HEK293 (cell line): ENCODE data around the gene SDE2.

Experiments
- CTCF ChIA-PET: fragments of 350-600 bp; formaldehyde crosslinking; extraction: SDS; loops from one replicate; lab custom pipeline; 2021; ENCODE audit warnings: antibody characterized with exemption; lab: Yijun Ruan, JAX
- POLR2A ChIA-PET: fragments of 300-600 bp; formaldehyde crosslinking; extraction: SDS; loops from one replicate; lab custom pipeline; 2020; ENCODE audit warnings: antibody characterized with exemption, inconsistent platforms; lab: Yijun Ruan, JAX
- H3K27ac ChIP-seq: fragments of 200-500 bp; sonication (Bioruptor generic); 2 replicates; pipeline ENCODE4 v1.5.1; 2014; ENCODE audit warnings: low read depth, low read length, control low read depth, inconsistent platforms; ENCODE audit errors: extremely low read depth
- H3K36me3 ChIP-seq, 2 experiments: fragments of 200-500 bp in 1 of 2; sonication (Bioruptor generic) in 1 of 2; 1 replicate in 1 of 2; 2 replicates in 1 of 2; pipeline ENCODE4 v1.5.1; 2014 to 2017; ENCODE audit warnings: inconsistent platforms in 2 of 2, low read length in 2 of 2; ENCODE audit not compliant: control insufficient read depth in 2 of 2, insufficient read depth in 1 of 2
- H3K4me1 ChIP-seq: fragments of 200-500 bp; sonication (Bioruptor generic); 2 replicates; pipeline ENCODE4 v1.5.1; 2014; ENCODE audit warnings: mild to moderate bottlenecking, low read length, inconsistent platforms; ENCODE audit not compliant: control insufficient read depth, insufficient read depth
- H3K4me3 ChIP-seq: 2 replicates; pipeline ENCODE4 v1.5.1; 2011; ENCODE audit warnings: low read depth, mild to moderate bottlenecking, control low read depth, low read length, moderate library complexity
- H3K9me3 ChIP-seq: fragments of 200-500 bp; sonication (Bioruptor generic); 2 replicates; pipeline ENCODE4 v1.5.1; 2014; ENCODE audit warnings: low read depth, low read length, inconsistent platforms; ENCODE audit not compliant: control insufficient read depth, insufficient read depth
- FEZF1 ChIP-seq: fragments of 450-650 bp; formaldehyde crosslinking; IDR thresholded peaks from 2 replicates; pipeline ENCODE4 v1.5.1; 2016; ENCODE audit warnings: missing biosample characterization, missing genetic modification characterization
- GFI1B ChIP-seq: fragments of 450-650 bp; formaldehyde crosslinking; IDR thresholded peaks from 2 replicates; pipeline ENCODE4 v1.5.1; 2016; ENCODE audit warnings: missing biosample characterization, missing genetic modification characterization
- HOXD13 ChIP-seq: sonication (generic); formaldehyde crosslinking; IDR thresholded peaks from 2 replicates; pipeline ENCODE4 v1.8.0; 2022; ENCODE audit warnings: missing genetic modification reagents, borderline replicate concordance
- KLF1 ChIP-seq: fragments of 450-650 bp; formaldehyde crosslinking; IDR thresholded peaks from 2 replicates; pipeline ENCODE4 v1.5.1; 2016; ENCODE audit warnings: missing biosample characterization, missing genetic modification characterization
- KLF10 ChIP-seq: fragments of 450-650 bp; IDR thresholded peaks from 2 replicates; pipeline ENCODE4 v1.5.1; 2018; ENCODE audit warnings: missing biosample characterization, mild to moderate bottlenecking, missing genetic modification characterization
- MEIS1 ChIP-seq: sonication (generic); formaldehyde crosslinking; IDR thresholded peaks from 2 replicates; pipeline ENCODE4 v1.8.1; 2022; ENCODE audit warnings: missing genetic modification reagents, mild to moderate bottlenecking, borderline replicate concordance
- OSR2 ChIP-seq: fragments of 450-650 bp; formaldehyde crosslinking; IDR thresholded peaks from 2 replicates; pipeline ENCODE4 v1.5.1; 2016; ENCODE audit warnings: missing biosample characterization, missing genetic modification characterization
- SCRT2 ChIP-seq: fragments of 450-650 bp; formaldehyde crosslinking; IDR thresholded peaks from 2 replicates; pipeline ENCODE4 v1.5.1; 2016; ENCODE audit warnings: missing biosample characterization, missing genetic modification characterization
- YY2 ChIP-seq: fragments of 450-650 bp; formaldehyde crosslinking; IDR thresholded peaks from 2 replicates; pipeline ENCODE4 v1.5.1; 2016; ENCODE audit warnings: missing biosample characterization, missing genetic modification characterization
- ZEB2 ChIP-seq: fragments of 450-650 bp; formaldehyde crosslinking; IDR thresholded peaks from 2 replicates; pipeline ENCODE4 v1.5.1; 2016; ENCODE audit warnings: missing biosample characterization, missing genetic modification characterization
- ZFP37 ChIP-seq: fragments of 450-650 bp; formaldehyde crosslinking; IDR thresholded peaks from 2 replicates; pipeline ENCODE4 v1.5.1; 2016; ENCODE audit warnings: missing biosample characterization, missing genetic modification characterization
- ZFP69B ChIP-seq: fragments of 450-650 bp; formaldehyde crosslinking; IDR thresholded peaks from 2 replicates; pipeline ENCODE4 v1.5.1; 2016; ENCODE audit warnings: missing biosample characterization, missing genetic modification characterization
- ZNF10 ChIP-seq: fragments of 450-650 bp; formaldehyde crosslinking; IDR thresholded peaks from 2 replicates; pipeline ENCODE4 v1.5.1; 2017; ENCODE audit warnings: missing biosample characterization, missing genetic modification characterization
- ZNF16 ChIP-seq: fragments of 450-650 bp; formaldehyde crosslinking; IDR thresholded peaks from 2 replicates; pipeline ENCODE4 v1.5.1; 2016; ENCODE audit warnings: low read depth, missing biosample characterization, missing genetic modification characterization
- ZNF335 ChIP-seq: fragments of 450-650 bp; formaldehyde crosslinking; conservative IDR thresholded peaks from 2 replicates; pipeline ENCODE4 v1.5.1; 2016; ENCODE audit warnings: missing biosample characterization, missing genetic modification characterization
- ZNF354C ChIP-seq: fragments of 450-650 bp; formaldehyde crosslinking; IDR thresholded peaks from 2 replicates; pipeline ENCODE4 v1.5.1; 2016; ENCODE audit warnings: missing biosample characterization, missing genetic modification characterization, low read depth, borderline replicate concordance
- ZNF391 ChIP-seq: fragments of 450-650 bp; formaldehyde crosslinking; IDR thresholded peaks from 2 replicates; pipeline ENCODE4 v1.5.1; 2016; ENCODE audit warnings: low read depth, missing biosample characterization, missing genetic modification characterization, borderline replicate concordance
- ZNF48 ChIP-seq: fragments of 450-650 bp; formaldehyde crosslinking; IDR thresholded peaks from 2 replicates; pipeline ENCODE4 v1.5.1; 2016; ENCODE audit warnings: missing biosample characterization, missing genetic modification characterization
- ZNF521 ChIP-seq: fragments of 450-650 bp; formaldehyde crosslinking; IDR thresholded peaks from 2 replicates; pipeline ENCODE4 v1.5.1; 2017; ENCODE audit warnings: missing biosample characterization, mild to moderate bottlenecking, missing genetic modification characterization
- ZNF585B ChIP-seq: fragments of 450-650 bp; formaldehyde crosslinking; IDR thresholded peaks from 2 replicates; pipeline ENCODE4 v1.5.1; 2016; ENCODE audit warnings: missing biosample characterization, missing genetic modification characterization
- ZNF670 ChIP-seq: fragments of 450-650 bp; formaldehyde crosslinking; IDR thresholded peaks from 2 replicates; pipeline ENCODE4 v1.5.1; 2016; ENCODE audit warnings: missing biosample characterization, missing genetic modification characterization, low read depth
- ZNF843 ChIP-seq: fragments of 450-650 bp; formaldehyde crosslinking; IDR thresholded peaks from 2 replicates; pipeline ENCODE4 v1.5.1; 2016; ENCODE audit warnings: missing biosample characterization, missing genetic modification characterization
- ZXDB ChIP-seq: fragments of 450-650 bp; formaldehyde crosslinking; IDR thresholded peaks from 2 replicates; pipeline ENCODE4 v1.5.1; 2016; ENCODE audit warnings: missing biosample characterization, missing genetic modification characterization
- TF ChIP-seq, protein P1 (sequence below): fragments of 450-650 bp; formaldehyde crosslinking; IDR thresholded peaks from 2 replicates; pipeline ENCODE4 v1.5.1; 2016; ENCODE audit warnings: missing biosample characterization, missing genetic modification characterization
- TF ChIP-seq, protein P2 (sequence below): fragments of 450-650 bp; IDR thresholded peaks from 2 replicates; pipeline ENCODE4 v1.5.1; 2018; ENCODE audit warnings: missing biosample characterization, mild to moderate bottlenecking, missing genetic modification characterization
- TF ChIP-seq, protein P3 (sequence below): fragments of 450-650 bp; formaldehyde crosslinking; IDR thresholded peaks from 2 replicates; pipeline ENCODE4 v1.5.1; 2017; ENCODE audit warnings: missing biosample characterization, missing genetic modification characterization
- TF ChIP-seq, protein P4 (sequence below): fragments of 450-650 bp; formaldehyde crosslinking; IDR thresholded peaks from 2 replicates; pipeline ENCODE4 v1.5.1; 2017; ENCODE audit warnings: missing biosample characterization, missing genetic modification characterization
- TF ChIP-seq, protein P5 (sequence below): sonication (generic); formaldehyde crosslinking; IDR thresholded peaks from 2 replicates; pipeline ENCODE4 v1.8.1; 2022; ENCODE audit warnings: mild to moderate bottlenecking, moderate library complexity, missing genetic modification reagents

SDE2 gene

DNA sequence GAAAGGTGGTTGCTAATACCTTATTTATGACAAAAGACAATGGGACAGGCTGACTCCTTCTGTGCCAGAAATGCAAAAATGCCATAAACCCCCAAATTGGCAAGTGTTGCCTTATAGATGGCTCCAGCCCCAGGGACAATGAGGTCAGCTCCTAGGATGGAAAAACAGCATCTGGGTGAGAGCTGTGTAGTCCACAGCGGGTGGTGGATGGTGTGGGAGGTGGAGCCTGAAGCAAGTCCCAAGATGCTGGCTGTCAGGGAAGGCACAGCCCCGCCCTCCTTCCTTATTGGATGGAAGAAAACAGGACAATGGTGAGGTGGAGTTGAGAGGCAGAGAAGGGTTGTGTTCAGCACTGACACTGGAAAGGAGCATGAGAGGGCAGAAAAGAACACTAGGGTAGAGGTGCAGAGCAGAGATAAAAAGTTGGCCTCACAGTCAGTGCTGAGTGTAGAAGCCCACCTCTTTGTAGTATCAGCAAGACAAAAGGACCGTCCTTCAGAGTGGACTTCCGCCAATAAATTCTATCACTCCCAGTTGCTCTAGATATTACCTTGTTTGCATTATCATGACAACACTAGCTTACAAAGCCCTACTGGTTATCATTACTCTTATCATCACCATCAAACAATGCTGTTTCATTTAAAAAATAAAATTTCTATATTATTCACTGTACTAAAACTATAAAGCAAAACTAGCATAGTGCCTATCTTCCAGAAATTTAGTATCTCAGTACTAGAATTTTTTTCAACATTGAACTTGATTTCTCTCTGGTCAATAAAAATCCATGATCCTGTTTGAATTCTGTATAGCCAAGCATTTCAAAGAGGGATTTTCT, 3.7 kb upstream of the SDE2 start:
- Histone ChIP-seq H3K36me3 (no peaks in the 10 kb centered on the region; a peak in 1 of 3 replicates), H3K4me3 (peak overlapping the region; percentile 3; the same call in 1 of the 2 replicates), H3K27ac (peak overlapping the region; percentile 51; the same call in 1 of the 2 replicates), H3K4me1 (peaks cover 21% of the 10 kb centered on the region), H3K9me3 (no peaks in the 10 kb centered on the region)
- CTCF ChIA-PET, result interaction anchor here (0.7 to 1.3 kb wide), 6 partner anchors 9 to 123 kb away, joined by 3 to 5 read pairs (median 3); no protein-coding TSS in a partner anchor
- POLR2A ChIA-PET, result interaction anchor here (0.6 to 5.9 kb wide), 3 partner anchors 59 to 866 kb away, joined by 3 to 160 read pairs (median 4); partner anchors contain the start of gene H3-3A
- TF ChIP-seq KLF10 (tag by site-specific recombination) (peak; percentile 47), ZNF843 (peak; percentile 70), ZNF48 (tag by site-specific recombination) (no peak), ZNF16 (tag by site-specific recombination) (no peak), HOXD13 (CRISPR knock-in tag) (no peak), MEIS1 (CRISPR knock-in tag) (no peak), FEZF1 (tag by site-specific recombination) (peak; percentile 60), ZFP37 (no peak), SCRT2 (tag by site-specific recombination) (0 out of 2 replicates have a peak, but pooled peaks have one; percentile 5), ZNF521 (no peak), ZNF335 (tag by site-specific recombination) (peak; percentile 95), GFI1B (tag by site-specific recombination) (no peak), ZNF391 (tag by site-specific recombination) (0 out of 2 replicates have a peak, but pooled peaks have one; percentile 33), ZXDB (tag by site-specific recombination) (no peak; the same call in 1 of the 2 replicates), ZNF354C (tag by site-specific recombination) (no peak), ZFP69B (tag by site-specific recombination) (no peak), ZEB2 (tag by site-specific recombination) (peak; percentile 85; the same call in 1 of the 2 replicates), YY2 (tag by site-specific recombination) (no peak), OSR2 (tag by site-specific recombination) (peak; percentile 19), ZNF585B (tag by site-specific recombination) (no peak), ZNF670 (no peak), KLF1 (tag by site-specific recombination) (peak; percentile 34; the same call in 1 of the 2 replicates), ZNF10 (peak; percentile 46; the same call in 1 of the 2 replicates)
- TF ChIP-seq, protein P1, sequence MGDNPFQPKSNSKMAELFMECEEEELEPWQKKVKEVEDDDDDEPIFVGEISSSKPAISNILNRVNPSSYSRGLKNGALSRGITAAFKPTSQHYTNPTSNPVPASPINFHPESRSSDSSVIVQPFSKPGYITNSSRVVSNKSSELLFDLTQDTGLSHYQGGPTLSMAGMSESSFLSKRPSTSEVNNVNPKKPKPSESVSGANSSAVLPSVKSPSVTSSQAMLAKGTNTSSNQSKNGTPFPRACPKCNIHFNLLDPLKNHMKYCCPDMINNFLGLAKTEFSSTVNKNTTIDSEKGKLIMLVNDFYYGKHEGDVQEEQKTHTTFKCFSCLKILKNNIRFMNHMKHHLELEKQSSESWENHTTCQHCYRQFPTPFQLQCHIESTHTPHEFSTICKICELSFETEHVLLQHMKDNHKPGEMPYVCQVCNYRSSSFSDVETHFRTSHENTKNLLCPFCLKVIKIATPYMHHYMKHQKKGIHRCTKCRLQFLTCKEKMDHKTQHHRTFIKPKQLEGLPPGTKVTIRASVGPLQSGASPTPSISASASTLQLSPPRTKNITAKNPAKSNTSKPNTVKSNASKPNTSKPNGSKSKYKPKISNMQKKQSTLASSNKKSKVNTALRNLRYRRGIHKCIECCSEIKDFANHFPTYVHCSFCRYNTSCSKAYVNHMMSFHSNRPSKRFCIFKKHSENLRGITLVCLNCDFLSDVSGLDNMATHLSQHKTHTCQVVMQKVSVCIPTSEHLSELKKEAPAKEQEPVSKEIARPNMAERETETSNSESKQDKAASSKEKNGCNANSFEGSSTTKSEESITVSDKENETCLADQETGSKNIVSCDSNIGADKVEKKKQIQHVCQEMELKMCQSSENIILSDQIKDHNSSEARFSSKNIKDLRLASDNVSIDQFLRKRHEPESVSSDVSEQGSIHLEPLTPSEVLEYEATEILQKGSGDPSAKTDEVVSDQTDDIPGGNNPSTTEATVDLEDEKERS, result peak; percentile 0; the same call in 1 of the 2 replicates
- TF ChIP-seq, protein P2, sequence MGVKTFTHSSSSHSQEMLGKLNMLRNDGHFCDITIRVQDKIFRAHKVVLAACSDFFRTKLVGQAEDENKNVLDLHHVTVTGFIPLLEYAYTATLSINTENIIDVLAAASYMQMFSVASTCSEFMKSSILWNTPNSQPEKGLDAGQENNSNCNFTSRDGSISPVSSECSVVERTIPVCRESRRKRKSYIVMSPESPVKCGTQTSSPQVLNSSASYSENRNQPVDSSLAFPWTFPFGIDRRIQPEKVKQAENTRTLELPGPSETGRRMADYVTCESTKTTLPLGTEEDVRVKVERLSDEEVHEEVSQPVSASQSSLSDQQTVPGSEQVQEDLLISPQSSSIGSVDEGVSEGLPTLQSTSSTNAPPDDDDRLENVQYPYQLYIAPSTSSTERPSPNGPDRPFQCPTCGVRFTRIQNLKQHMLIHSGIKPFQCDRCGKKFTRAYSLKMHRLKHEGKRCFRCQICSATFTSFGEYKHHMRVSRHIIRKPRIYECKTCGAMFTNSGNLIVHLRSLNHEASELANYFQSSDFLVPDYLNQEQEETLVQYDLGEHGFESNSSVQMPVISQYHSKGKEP (tag by site-specific recombination), result peak; percentile 62; the same call in 1 of the 2 replicates
- TF ChIP-seq, protein P3, sequence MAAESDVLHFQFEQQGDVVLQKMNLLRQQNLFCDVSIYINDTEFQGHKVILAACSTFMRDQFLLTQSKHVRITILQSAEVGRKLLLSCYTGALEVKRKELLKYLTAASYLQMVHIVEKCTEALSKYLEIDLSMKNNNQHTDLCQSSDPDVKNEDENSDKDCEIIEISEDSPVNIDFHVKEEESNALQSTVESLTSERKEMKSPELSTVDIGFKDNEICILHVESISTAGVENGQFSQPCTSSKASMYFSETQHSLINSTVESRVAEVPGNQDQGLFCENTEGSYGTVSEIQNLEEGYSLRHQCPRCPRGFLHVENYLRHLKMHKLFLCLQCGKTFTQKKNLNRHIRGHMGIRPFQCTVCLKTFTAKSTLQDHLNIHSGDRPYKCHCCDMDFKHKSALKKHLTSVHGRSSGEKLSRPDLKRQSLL, result no peak
- TF ChIP-seq, protein P4, sequence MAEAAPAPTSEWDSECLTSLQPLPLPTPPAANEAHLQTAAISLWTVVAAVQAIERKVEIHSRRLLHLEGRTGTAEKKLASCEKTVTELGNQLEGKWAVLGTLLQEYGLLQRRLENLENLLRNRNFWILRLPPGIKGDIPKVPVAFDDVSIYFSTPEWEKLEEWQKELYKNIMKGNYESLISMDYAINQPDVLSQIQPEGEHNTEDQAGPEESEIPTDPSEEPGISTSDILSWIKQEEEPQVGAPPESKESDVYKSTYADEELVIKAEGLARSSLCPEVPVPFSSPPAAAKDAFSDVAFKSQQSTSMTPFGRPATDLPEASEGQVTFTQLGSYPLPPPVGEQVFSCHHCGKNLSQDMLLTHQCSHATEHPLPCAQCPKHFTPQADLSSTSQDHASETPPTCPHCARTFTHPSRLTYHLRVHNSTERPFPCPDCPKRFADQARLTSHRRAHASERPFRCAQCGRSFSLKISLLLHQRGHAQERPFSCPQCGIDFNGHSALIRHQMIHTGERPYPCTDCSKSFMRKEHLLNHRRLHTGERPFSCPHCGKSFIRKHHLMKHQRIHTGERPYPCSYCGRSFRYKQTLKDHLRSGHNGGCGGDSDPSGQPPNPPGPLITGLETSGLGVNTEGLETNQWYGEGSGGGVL (tag by site-specific recombination), result 0 out of 2 replicates have a peak, but pooled peaks have one; percentile 43
- TF ChIP-seq, protein P5, sequence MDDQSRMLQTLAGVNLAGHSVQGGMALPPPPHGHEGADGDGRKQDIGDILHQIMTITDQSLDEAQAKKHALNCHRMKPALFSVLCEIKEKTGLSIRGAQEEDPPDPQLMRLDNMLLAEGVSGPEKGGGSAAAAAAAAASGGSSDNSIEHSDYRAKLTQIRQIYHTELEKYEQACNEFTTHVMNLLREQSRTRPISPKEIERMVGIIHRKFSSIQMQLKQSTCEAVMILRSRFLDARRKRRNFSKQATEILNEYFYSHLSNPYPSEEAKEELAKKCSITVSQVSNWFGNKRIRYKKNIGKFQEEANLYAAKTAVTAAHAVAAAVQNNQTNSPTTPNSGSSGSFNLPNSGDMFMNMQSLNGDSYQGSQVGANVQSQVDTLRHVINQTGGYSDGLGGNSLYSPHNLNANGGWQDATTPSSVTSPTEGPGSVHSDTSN (CRISPR knock-in tag), result no peak
